HepG2 (cell line): ENCODE data around the gene AGRN. TPM values are rescaled to one million over a fixed set of nuclear protein-coding genes. Genes with fewer than 3 reads are reported as not detected.

Experiments
- ATAC-seq: fragments of 200-7000 bp; cut with Tn5 transposase; 3 replicates; pipeline ENCODE4 v1.9.1; 2020; ENCODE audit warnings: mild to moderate bottlenecking, moderate library complexity
- BruUV-seq: library from RNA; stranded (reverse); fragments of 400-500 nt; replicated peaks from 2 replicates; lab custom pipeline; 2021; lab: Mats Ljungman, UMichigan
- CTCF ChIA-PET: fragments of 300-600 bp; formaldehyde crosslinking; extraction: SDS; loops from one replicate; lab custom pipeline; 2021; ENCODE audit warnings: low total read pairs, inconsistent platforms, low intra/inter-chr PET ratio; lab: Yijun Ruan, JAX
- POLR2A ChIA-PET: fragments of 350-600 bp; sonication (Branson Sonifier 250); formaldehyde crosslinking; loops from one replicate; lab custom pipeline; 2020; ENCODE audit warnings: antibody characterized with exemption, inconsistent platforms; lab: Yijun Ruan, JAX
- DNase-seq: peaks from one replicate; pipeline ENCODE4 v3.0.0-alpha.2; 2015; ENCODE audit warnings: low spot score
- FAIRE-seq: peaks from 3 replicates; lab custom pipeline; 2011; peaks lifted over from hg19 to GRCh38; lab: Jason Lieb, UNC
- H2AFZ ChIP-seq: one replicate; pipeline ENCODE4 v1.6.1; 2011; ENCODE audit warnings: low read length, inconsistent platforms
- H3K27ac ChIP-seq: fragments of 300-600 bp; 3 replicates; pipeline ENCODE4 v1.8.0; 2011; ENCODE audit warnings: mixed run types, mild to moderate bottlenecking, mixed read lengths, low read length, inconsistent platforms; ENCODE audit not compliant: insufficient read depth; ENCODE audit errors: extremely low read length
- H3K27me3 ChIP-seq, 2 experiments: fragments of 200-600 bp in 1 of 2; 2 replicates in 1 of 2; 3 replicates in 1 of 2; pipeline versions ENCODE4 v1.6.0 to v1.8.0; 2011; ENCODE audit warnings: low read length in 2 of 2, mild to moderate bottlenecking in 2 of 2, moderate library complexity in 2 of 2, inconsistent platforms in 1 of 2; ENCODE audit not compliant: insufficient read depth in 2 of 2, control insufficient read depth in 1 of 2
- H3K36me3 ChIP-seq, 2 experiments: fragments of 200-600 bp in 1 of 2; replicated peaks in 1 of 2; 2 replicates in 1 of 2; 3 replicates in 1 of 2; pipeline versions ENCODE4 v1.5.1 to v1.8.0; 2011; ENCODE audit warnings: low read length in 2 of 2, inconsistent platforms in 1 of 2; ENCODE audit not compliant: insufficient read depth in 2 of 2, control insufficient read depth in 1 of 2
- H3K4me1 ChIP-seq: 2 replicates; pipeline ENCODE4 v1.5.1; 2012; ENCODE audit warnings: low read length, inconsistent platforms; ENCODE audit not compliant: insufficient read depth
- H3K4me2 ChIP-seq: 2 replicates; pipeline ENCODE4 v1.6.0; 2011; ENCODE audit warnings: low read depth, low read length, inconsistent platforms
- H3K4me3 ChIP-seq, 3 experiments: fragments of 200-600 bp in 1 of 3; sonication (generic), shearing (Covaris generic) in 1 of 3; replicated peaks in 1 of 3; 2 replicates each; pipeline ENCODE4 v1.5.1; 2011 to 2016; ENCODE audit warnings: low read length in 3 of 3, inconsistent platforms in 2 of 3, low read depth in 2 of 3, mild to moderate bottlenecking in 2 of 3, control low read depth in 1 of 3, mixed read lengths in 1 of 3; ENCODE audit not compliant: insufficient read depth in 1 of 3
- H3K79me2 ChIP-seq: one replicate; pipeline ENCODE4 v1.6.1; 2011; ENCODE audit warnings: low read length, inconsistent platforms; ENCODE audit not compliant: insufficient read depth
- H3K9ac ChIP-seq: 2 replicates; pipeline ENCODE4 v1.6.0; 2011; ENCODE audit warnings: mild to moderate bottlenecking, low read depth, low read length, inconsistent platforms; ENCODE audit not compliant: insufficient read depth
- H3K9me3 ChIP-seq: 2 replicates; pipeline ENCODE4 v1.5.1; 2012; ENCODE audit warnings: mild to moderate bottlenecking, low read length
- H4K20me1 ChIP-seq: 2 replicates; pipeline ENCODE4 v1.6.0; 2011; ENCODE audit warnings: inconsistent platforms, mild to moderate bottlenecking, low read length, moderate library complexity; ENCODE audit not compliant: insufficient read depth
- ARNT ChIP-seq: fragments of 450-650 bp; IDR thresholded peaks from 2 replicates; pipeline ENCODE4 v1.6.1; 2017
- DR1 ChIP-seq: sonication (generic); formaldehyde crosslinking; IDR thresholded peaks from 2 replicates; pipeline ENCODE4 v1.8.0; 2021; ENCODE audit warnings: mild to moderate bottlenecking, missing genetic modification reagents, inconsistent platforms
- EHMT2 ChIP-seq: fragments of 200-600 bp; sonication (generic); IDR thresholded peaks from 2 replicates; pipeline ENCODE4 v1.7.0; 2017; ENCODE audit warnings: antibody characterized with exemption, low read depth, low read length, borderline replicate concordance
- HDAC6 ChIP-seq: fragments of 200-600 bp; sonication (generic); IDR thresholded peaks from 2 replicates; pipeline ENCODE4 v1.7.0; 2017; ENCODE audit warnings: mild to moderate bottlenecking, antibody characterized with exemption, low read length, low read depth
- JARID2 ChIP-seq: sonication (generic); formaldehyde crosslinking; IDR thresholded peaks from 2 replicates; pipeline ENCODE4 v1.8.1; 2023; ENCODE audit warnings: missing genetic modification reagents, inconsistent platforms; ENCODE audit not compliant: insufficient replicate concordance
- MEF2D ChIP-seq: sonication (generic); formaldehyde crosslinking; IDR thresholded peaks from 2 replicates; pipeline ENCODE4 v1.5.1; 2020; ENCODE audit warnings: mild to moderate bottlenecking, missing genetic modification reagents
- REL ChIP-seq: sonication (generic); formaldehyde crosslinking; conservative IDR thresholded peaks from 2 replicates; pipeline ENCODE4 v1.8.0; 2022; ENCODE audit warnings: mild to moderate bottlenecking, missing genetic modification reagents, moderate library complexity
- SMAD3 ChIP-seq: sonication (generic); formaldehyde crosslinking; IDR thresholded peaks from 2 replicates; pipeline ENCODE4 v1.4.0; 2020; ENCODE audit warnings: missing genetic modification reagents
- SP1 ChIP-seq, 2 experiments: fragments of 450-650 bp in 1 of 2; sonication (generic) in 1 of 2; formaldehyde crosslinking in 1 of 2; IDR thresholded peaks; 2 replicates each; pipeline versions ENCODE4 v1.4.0 to v1.6.1; 2016 to 2020; ENCODE audit warnings: missing genetic modification reagents in 1 of 2
- ZFYVE20 ChIP-seq: sonication (generic); formaldehyde crosslinking; IDR thresholded peaks from 2 replicates; pipeline ENCODE4 v1.8.0; 2023; ENCODE audit warnings: low read depth, mild to moderate bottlenecking, moderate library complexity, missing genetic modification reagents, borderline replicate concordance
- ZNF12 ChIP-seq: sonication (generic); formaldehyde crosslinking; IDR thresholded peaks from 2 replicates; pipeline ENCODE4 v1.5.0; 2020; ENCODE audit warnings: missing genetic modification reagents
- ZNF124 ChIP-seq: sonication (generic); formaldehyde crosslinking; IDR thresholded peaks from 2 replicates; pipeline ENCODE4 v1.4.0; 2020; ENCODE audit warnings: missing genetic modification reagents
- ZNF224 ChIP-seq: sonication (generic); formaldehyde crosslinking; IDR thresholded peaks from 2 replicates; pipeline ENCODE4 v1.5.0; 2020; ENCODE audit warnings: mild to moderate bottlenecking, missing genetic modification reagents
- ZNF263 ChIP-seq: sonication (generic); formaldehyde crosslinking; IDR thresholded peaks from 2 replicates; pipeline ENCODE4 v1.4.0; 2020; ENCODE audit warnings: missing genetic modification reagents
- ZNF33A ChIP-seq: sonication (generic); formaldehyde crosslinking; IDR thresholded peaks from 2 replicates; pipeline ENCODE4 v1.5.1; 2020; ENCODE audit warnings: missing genetic modification reagents, mild to moderate bottlenecking, moderate library complexity, borderline replicate concordance
- ZNF772 ChIP-seq: sonication (generic); formaldehyde crosslinking; IDR thresholded peaks from 2 replicates; pipeline ENCODE4 v1.5.0; 2020; ENCODE audit warnings: mild to moderate bottlenecking, missing genetic modification reagents
- ZSCAN31 ChIP-seq: sonication (generic); formaldehyde crosslinking; IDR thresholded peaks from 2 replicates; pipeline ENCODE4 v1.5.0; 2020; ENCODE audit warnings: low read depth, mild to moderate bottlenecking, missing genetic modification reagents
- WGBS: methylation state at CpG from one replicate; pipeline ENCODE4 v1.1.6; 2017; ENCODE audit warnings: low lambda C conversion rate; 5-methylcytosine and 5-hydroxymethylcytosine counted together
- in situ Hi-C: cut with HindIII; loops from 2 replicates; pipeline ENCODE4 v1.10.0; 2017; ENCODE audit warnings: low pct_unique_long_range_greater_than_20kb; ENCODE audit not compliant: extremely low pct_ligation_motif_present
- intact Hi-C: fragments of 100-400 bp; cut with micrococcal nuclease; formaldehyde crosslinking; loops from one replicate; pipeline ENCODE4 v1.10.0; 2022; ENCODE audit not compliant: unreplicated experiment
- polyA plus RNA-seq, 8 experiments: library from polyadenylated mRNA; depleted of rRNA in 3 of 8; stranded (reverse) in 7 of 8; unstranded in 1 of 8; fragments of >200 nt; fragmentation: Illumina TruSeq in 4 of 8; extraction: Trizol in 4 of 8; gene quantifications; 2 replicates each; pipeline versions ENCODE4 v1.2.1 to v1.2.3, GENCODE V29; 2011 to 2016; ENCODE audit warnings: low read depth in 4 of 8, missing spikeins in 1 of 8, mixed read lengths in 1 of 8; ENCODE audit not compliant: insufficient read depth in 1 of 8
- total RNA-seq, 5 experiments: library from RNA; depleted of rRNA; stranded (reverse); fragments of >200 nt; fragmentation: Illumina TruSeq; extraction: Trizol; gene quantifications; 2 replicates each; pipeline ENCODE4 v1.2.3, GENCODE V29; 2016; ENCODE audit warnings: low read depth in 1 of 5
- TF ChIP-seq, protein P1 (sequence below): sonication (generic); formaldehyde crosslinking; IDR thresholded peaks from 2 replicates; pipeline ENCODE4 v1.4.0; 2020; ENCODE audit warnings: missing genetic modification reagents, borderline replicate concordance
- TF ChIP-seq, protein P2 (sequence below): sonication (generic); formaldehyde crosslinking; IDR thresholded peaks from 2 replicates; pipeline ENCODE4 v1.8.1; 2023; ENCODE audit warnings: mild to moderate bottlenecking, moderate library complexity, missing genetic modification reagents

Gene AGRN
- total and polyA plus RNA-seq, 2 of the 13 experiments (the other 11 are each of a cell fraction or from before 2014, with no cell fraction given): 29.8 to 65.2 TPM

DNA sequence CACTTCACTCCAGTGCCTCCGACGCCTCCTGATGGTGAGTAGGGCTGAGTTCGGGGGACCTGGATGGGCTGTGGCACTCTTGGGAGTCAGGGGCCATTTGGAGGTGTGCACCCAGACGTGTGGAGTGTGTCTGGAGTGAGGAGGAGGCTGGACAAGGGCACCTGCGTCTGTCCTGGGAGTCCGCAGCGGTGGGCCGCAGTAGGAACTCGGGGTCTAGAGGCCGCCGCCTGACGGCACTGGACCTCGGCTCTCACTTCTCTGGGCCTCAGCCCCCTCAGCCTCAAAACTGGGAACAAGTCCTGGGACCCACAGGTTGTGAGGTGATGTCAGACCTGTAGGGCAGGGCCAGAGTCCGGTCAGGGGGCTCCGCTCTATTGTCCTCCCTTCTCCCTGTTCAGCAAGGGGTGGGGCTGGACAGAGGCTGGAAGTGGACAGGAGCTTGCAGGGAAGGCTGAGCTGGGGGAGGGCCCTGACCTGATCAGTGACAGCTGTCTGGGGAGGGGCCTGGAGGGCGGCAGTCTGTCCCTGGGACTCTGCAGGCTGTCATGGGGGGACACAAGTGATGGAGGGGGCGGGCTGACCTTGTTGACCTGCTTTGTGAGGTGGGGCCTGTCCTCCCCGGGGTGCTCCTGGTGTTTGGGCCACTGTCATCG is 15.5 kb downstream of the AGRN start (continued):
- no peak for TF ChIP-seq SMAD3
- TF ChIP-seq, all 625 proteins: peak for 0

DNA sequence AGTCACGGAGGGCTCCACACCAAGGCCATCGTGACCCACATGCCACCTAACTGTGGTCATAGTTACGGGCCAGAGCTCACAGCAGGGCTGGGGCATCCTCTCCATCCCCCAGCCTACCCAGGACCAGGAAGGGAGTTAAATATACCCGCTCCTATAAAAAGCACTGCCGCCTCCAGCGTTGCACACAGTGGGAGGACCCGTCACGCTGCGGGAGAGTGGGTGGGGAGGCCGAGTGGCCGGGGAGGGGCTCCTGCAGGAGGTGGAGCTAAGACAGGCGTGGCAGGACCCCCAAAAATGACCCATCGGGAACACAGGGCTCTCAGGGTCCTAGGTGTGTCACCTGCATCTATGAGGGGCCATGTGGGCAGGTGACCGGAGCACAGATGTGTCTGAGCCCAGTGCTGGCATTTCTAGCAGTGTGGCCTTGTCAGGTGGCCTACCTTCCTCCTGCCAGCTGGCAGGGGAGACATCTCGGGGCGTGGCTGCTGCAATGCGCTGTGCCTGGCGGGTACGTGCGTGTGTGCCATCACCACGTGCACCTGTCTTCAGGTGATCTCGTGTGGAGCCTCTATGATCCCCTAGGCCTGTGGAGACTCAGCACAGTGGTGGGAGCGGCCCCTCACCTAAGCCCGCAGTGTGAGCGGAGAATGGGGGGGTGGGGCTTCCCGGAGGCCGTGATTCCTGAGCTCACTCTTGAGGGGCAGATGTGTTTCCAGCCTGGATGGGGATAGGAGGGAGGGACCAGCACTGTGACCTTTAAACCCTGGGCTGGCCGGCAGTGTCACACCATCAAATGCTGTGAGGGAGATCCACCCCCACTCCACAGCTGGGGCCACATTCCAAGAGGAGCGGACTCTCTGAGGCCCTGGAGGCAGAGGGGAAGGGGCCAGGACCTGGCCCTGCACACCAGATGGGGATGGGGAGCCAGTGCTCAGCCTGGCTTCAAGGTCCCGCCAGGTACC is 17.7 kb downstream of the AGRN start:
- POLR2A ChIA-PET: interaction anchor here (0.9 to 1.4 kb wide), 7 partner anchors 14 to 236 kb away, joined by 3 to 7 read pairs (median 4); partner anchors contain the start of gene UBE2J2
- in situ Hi-C loops: no loop called here
- CTCF ChIA-PET: no interaction called here
- no peak for TF ChIP-seq SP1 (IDR thresholded peaks at IDR 0.05)
- TF ChIP-seq SP1 (CRISPR knock-in tag; IDR thresholded peaks at IDR 0.05): no peak
- TF ChIP-seq ZFYVE20 (CRISPR knock-in tag): no peak
- no peak for TF ChIP-seq ZNF224 (CRISPR knock-in tag)
- TF ChIP-seq, protein P1, sequence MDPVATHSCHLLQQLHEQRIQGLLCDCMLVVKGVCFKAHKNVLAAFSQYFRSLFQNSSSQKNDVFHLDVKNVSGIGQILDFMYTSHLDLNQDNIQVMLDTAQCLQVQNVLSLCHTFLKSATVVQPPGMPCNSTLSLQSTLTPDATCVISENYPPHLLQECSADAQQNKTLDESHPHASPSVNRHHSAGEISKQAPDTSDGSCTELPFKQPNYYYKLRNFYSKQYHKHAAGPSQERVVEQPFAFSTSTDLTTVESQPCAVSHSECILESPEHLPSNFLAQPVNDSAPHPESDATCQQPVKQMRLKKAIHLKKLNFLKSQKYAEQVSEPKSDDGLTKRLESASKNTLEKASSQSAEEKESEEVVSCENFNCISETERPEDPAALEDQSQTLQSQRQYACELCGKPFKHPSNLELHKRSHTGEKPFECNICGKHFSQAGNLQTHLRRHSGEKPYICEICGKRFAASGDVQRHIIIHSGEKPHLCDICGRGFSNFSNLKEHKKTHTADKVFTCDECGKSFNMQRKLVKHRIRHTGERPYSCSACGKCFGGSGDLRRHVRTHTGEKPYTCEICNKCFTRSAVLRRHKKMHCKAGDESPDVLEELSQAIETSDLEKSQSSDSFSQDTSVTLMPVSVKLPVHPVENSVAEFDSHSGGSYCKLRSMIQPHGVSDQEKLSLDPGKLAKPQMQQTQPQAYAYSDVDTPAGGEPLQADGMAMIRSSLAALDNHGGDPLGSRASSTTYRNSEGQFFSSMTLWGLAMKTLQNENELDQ (CRISPR knock-in tag): no peak
- TF ChIP-seq ZNF12: no peak
- TF ChIP-seq ZNF124: no peak
- TF ChIP-seq DR1: no peak
- no peak for TF ChIP-seq ARNT
- no peak for TF ChIP-seq MEF2D (CRISPR knock-in tag)
- no peak for TF ChIP-seq ZSCAN31
- TF ChIP-seq JARID2 (CRISPR knock-in tag): no peak
- no peak for TF ChIP-seq EHMT2
- TF ChIP-seq, protein P2, sequence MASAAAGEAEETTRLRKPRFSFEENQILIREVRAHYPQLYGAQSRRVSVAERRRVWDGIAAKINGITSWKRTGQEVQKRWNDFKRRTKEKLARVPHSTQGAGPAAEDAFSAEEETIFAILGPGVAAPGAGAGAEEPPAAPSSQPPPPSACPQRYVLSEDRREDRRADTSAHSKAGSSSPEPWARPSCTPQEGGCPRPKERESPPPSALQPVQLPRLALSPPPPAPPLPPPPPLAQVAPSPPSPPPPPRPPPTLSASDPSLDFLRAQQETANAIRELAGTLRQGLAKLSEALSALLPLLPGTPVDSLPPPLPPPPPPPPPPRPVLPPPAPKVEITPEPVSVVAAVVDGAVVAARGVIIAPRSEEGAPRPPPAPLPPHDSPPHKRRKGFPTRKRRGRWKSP (CRISPR knock-in tag): no peak
- no peak for TF ChIP-seq REL (CRISPR knock-in tag)
- TF ChIP-seq ZNF263 (CRISPR knock-in tag): no peak
- no peak for TF ChIP-seq ZNF33A
- TF ChIP-seq ZNF772: no peak
- no peak for TF ChIP-seq HDAC6

More for the DNA sequence above, 17.7 kb downstream of the AGRN start:
- Histone ChIP-seq H3K4me2 (peak overlapping the region; percentile 47; the same call in 1 of the 2 replicates), H2AFZ (no peak overlapping the region), H3K9me3 (no peaks in the 10 kb centered on the region), H3K27ac (peak overlapping the region; percentile 26), H3K4me1 (peaks cover 32% of the 10 kb centered on the region), H3K27me3 (no peaks in the 10 kb centered on the region), H3K79me2 (peaks cover 11% of the 10 kb centered on the region), H3K9ac (peak overlapping the region; percentile 34; the same call in 1 of the 2 replicates), H3K4me3 (no peak overlapping the region), H3K36me3 (peaks cover 15 to 29% of the 10 kb centered on the region in 2 experiments; a peak in 4 of 5 replicates), H4K20me1 (peaks cover 10% of the 10 kb centered on the region; the same call in 1 of the 2 replicates)
- DNase-seq: peak; percentile 76
- WGBS: 67% methylated on average over 13 of the region's 30 CpGs
- no TSS peak for BruUV-seq
- peak; percentile 83 for ATAC-seq
- intact Hi-C loops: no loop called here
- peak; percentile 79 for FAIRE-seq
